Ureter (tissue), 1 donor: ENCODE data around the gene CTRB1. TPM values are rescaled to one million over a fixed set of nuclear protein-coding genes. Genes with fewer than 3 reads are reported as not detected.
"Not testable (repeated sequence)": the region's sequence is repeated elsewhere in the genome, so short reads cannot be mapped to it uniquely, and the experiment has no call there.

ENCODE experiments used
- DNase-seq: peaks from one replicate; pipeline ENCODE4 v3.0.0-alpha.2; 2020; ENCODE audit warnings: low spot score
- total RNA-seq: library from RNA; stranded (reverse); gene quantifications from one replicate; pipeline ENCODE4 v1.2.4, GENCODE V29; 2023
- donor health status: DM: yes; HTN: yes; CAD: no.

CTRB1 gene
- total RNA-seq, 1 donor from 2014 or later: not detected

GRCh38 chr16:75254359-75254837 lies 35.6 kb downstream of the CTRB1 start:
- DNase-seq: no peak

- DNase-seq: no peak
Observed at GRCh38 chr16:75256059-75256571, 37.3 kb downstream of the CTRB1 start.

GRCh38 chr16:75256696-75257343 lies 38.0 kb downstream of the CTRB1 start:
- DNase-seq: no peak

GRCh38 chr16:75257886-75258806 lies 39.4 kb downstream of the CTRB1 start:
- DNase-seq: no peak

- DNase-seq: no peak
Observed at GRCh38 chr16:75258807-75259141, 40.0 kb downstream of the CTRB1 start.

- no peak for DNase-seq
Observed at GRCh38 chr16:75260851-75261589, 42.2 kb downstream of the CTRB1 start.

GRCh38 chr16:75261590-75262078 lies 42.8 kb downstream of the CTRB1 start:
- no peak for DNase-seq

GRCh38 chr16:75262104-75262799 lies 43.5 kb downstream of the CTRB1 start:
- no peak for DNase-seq

- DNase-seq: no peak
Observed at GRCh38 chr16:75262800-75263127, 44.0 kb downstream of the CTRB1 start.

- no peak for DNase-seq
Observed at GRCh38 chr16:75263291-75263962, 44.6 kb downstream of the CTRB1 start.

GRCh38 chr16:75263963-75264445 lies 45.2 kb downstream of the CTRB1 start:
- no peak for DNase-seq

GRCh38 chr16:75264457-75264998 lies 45.7 kb downstream of the CTRB1 start:
- no peak for DNase-seq

GRCh38 chr16:75264999-75265910 lies 46.5 kb downstream of the CTRB1 start:
- DNase-seq: no peak

- DNase-seq: peak; percentile 79
Observed at GRCh38 chr16:75265911-75266701, 47.3 kb downstream of the CTRB1 start.

- DNase-seq: no peak
Observed at GRCh38 chr16:75266738-75267630, 48.2 kb downstream of the CTRB1 start.

- no peak for DNase-seq
Observed at GRCh38 chr16:75267631-75268264, 49.0 kb downstream of the CTRB1 start.

GRCh38 chr16:75269358-75269757 lies 50.6 kb downstream of the CTRB1 start:
- not testable (repeated sequence) for DNase-seq
